Breast epithelium (tissue), 3 donors: ENCODE data around the gene AHCYL2.

ENCODE experiments used
- POLR2A ChIP-seq: fragments of 450-650 bp; IDR thresholded peaks from one replicate; pipeline ENCODE4 v1.6.1; 2016; ENCODE audit warnings: antibody characterized with exemption, mild to moderate bottlenecking, moderate library complexity
- POLR2AphosphoS5 ChIP-seq, 3 donors: sonication (generic); formaldehyde crosslinking; IDR thresholded peaks; one replicate each; pipeline ENCODE4 v1.6.1; 2017; ENCODE audit warnings: antibody characterized with exemption in 3 of 3
- TF ChIP-seq, protein P1 (sequence below), 3 donors: fragments of 450-650 bp; IDR thresholded peaks; one replicate each; pipeline ENCODE4 v1.5.1; 2016 to 2017; ENCODE audit warnings: antibody characterized with exemption in 3 of 3, mild to moderate bottlenecking in 3 of 3, moderate library complexity in 3 of 3

DNA sequence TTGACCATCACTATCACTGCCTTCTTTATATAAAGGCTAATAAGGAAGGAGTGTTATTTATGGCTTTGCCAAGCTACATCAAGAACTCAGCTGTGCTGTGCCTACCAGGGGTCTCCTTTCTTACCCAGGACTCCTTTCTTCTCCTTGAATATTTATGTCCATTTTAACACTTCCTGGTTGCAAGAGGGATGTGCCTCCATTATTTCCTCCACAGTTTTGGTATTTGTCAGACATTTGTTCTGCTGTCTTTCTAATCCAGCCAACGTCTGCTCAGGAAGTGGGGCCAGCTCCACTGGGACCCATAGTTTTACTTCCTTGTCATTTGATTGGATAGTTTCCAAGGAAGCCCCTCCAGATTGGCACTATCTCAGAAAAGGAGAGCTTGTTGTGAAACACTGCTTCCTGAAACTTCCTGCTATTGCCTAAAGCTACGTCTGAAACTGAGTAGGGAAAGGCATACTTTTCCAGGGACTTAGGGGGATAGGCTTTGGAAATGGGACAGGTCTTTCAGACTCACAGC lies 202.8 kb downstream of the AHCYL2 start:
- TF ChIP-seq POLR2A (no peak), POLR2AphosphoS5 (IDR thresholded peaks at IDR 0.05) (no peak)
- TF ChIP-seq, protein P1, sequence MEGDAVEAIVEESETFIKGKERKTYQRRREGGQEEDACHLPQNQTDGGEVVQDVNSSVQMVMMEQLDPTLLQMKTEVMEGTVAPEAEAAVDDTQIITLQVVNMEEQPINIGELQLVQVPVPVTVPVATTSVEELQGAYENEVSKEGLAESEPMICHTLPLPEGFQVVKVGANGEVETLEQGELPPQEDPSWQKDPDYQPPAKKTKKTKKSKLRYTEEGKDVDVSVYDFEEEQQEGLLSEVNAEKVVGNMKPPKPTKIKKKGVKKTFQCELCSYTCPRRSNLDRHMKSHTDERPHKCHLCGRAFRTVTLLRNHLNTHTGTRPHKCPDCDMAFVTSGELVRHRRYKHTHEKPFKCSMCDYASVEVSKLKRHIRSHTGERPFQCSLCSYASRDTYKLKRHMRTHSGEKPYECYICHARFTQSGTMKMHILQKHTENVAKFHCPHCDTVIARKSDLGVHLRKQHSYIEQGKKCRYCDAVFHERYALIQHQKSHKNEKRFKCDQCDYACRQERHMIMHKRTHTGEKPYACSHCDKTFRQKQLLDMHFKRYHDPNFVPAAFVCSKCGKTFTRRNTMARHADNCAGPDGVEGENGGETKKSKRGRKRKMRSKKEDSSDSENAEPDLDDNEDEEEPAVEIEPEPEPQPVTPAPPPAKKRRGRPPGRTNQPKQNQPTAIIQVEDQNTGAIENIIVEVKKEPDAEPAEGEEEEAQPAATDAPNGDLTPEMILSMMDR (IDR thresholded peaks at IDR 0.05) = no peak
